ENCODE measurements around the gene NOS1AP.

Gene NOS1AP

DNA sequence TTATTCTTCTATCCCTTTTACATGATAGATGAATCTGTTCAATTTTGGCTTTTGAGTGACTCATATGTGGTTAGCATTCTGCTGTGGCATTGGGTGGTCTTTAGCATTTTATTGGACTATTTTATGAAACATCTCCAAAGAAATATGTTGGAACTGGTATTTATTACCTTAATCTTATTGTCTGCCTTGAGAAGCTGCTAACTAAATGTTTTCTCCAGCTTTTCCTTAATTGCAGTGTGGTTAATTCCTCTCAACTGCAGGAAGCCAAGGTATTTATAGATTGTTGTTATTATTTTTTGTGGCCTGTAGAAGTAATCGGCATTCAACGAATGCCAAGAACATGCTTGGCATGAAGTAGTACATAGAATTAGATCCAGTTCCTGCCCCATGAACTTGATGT, 64.1 kb downstream of the NOS1AP start:
- no peak for TF ChIP-seq CTCF (conservative IDR thresholded peaks at IDR 0.05; ENCODE audit: low read depth, low read length)
- no peak for DNase-seq (ENCODE audit: low read depth)
- H3K4me3 ChIP-seq (ENCODE audit: low read depth, low read length): no peak overlapping the region

GRCh38 chr1:162134646-162135045, 65.2 kb downstream of the NOS1AP start:
- no peak overlapping the region for H3K4me3 ChIP-seq (ENCODE audit: low read depth, low read length)
- TF ChIP-seq CTCF (conservative IDR thresholded peaks at IDR 0.05; ENCODE audit: low read depth, low read length): no peak
- no peak for DNase-seq (ENCODE audit: low read depth)

DNA sequence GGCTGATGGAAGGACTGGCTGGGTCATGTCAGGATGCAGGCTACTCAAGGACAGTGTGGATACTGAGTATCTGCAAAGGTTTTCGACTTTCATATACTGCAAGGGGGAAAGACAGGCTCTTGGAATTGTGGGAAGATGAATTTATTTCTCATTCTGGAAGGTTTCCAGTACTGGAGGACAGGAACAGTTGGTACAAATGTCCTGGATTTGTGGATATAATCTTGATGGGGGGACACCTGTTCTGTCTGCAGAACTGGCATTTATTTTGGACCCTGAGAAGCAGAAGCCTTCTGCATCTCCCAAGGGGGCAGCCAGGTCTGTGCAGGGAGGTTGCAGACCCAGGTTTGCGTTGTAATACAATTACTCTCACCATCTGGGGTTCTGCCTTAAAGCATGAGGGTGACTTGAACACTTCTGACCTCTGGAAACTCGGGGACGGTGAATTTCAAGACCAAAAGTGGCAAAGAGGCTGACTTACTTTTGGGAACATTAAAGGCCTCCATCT, 65.8 kb downstream of the NOS1AP start:
- no peak overlapping the region for H3K4me3 ChIP-seq (ENCODE audit: low read depth, low read length)
- DNase-seq (ENCODE audit: low read depth): no peak
- no peak for TF ChIP-seq CTCF (conservative IDR thresholded peaks at IDR 0.05; ENCODE audit: low read depth, low read length)

DNA sequence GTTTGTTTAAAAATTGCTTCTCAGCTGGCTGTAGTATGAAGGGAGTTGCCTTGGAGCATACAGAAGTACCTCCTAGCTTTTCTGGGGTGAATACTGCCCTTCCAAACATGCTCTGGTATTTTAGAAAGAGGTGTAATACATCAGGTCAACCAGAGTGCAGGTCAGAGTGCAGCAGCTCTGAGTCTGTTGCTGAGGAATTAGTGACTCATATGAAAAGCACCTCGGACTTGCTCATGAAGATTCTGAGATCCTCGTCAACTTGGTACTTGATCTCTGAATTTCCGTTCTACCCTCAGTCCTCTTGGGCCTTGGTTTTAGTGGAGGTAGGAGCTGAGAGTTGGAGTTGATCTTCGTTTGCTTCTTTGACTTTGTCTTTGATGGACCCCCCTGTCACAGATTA, 67.3 kb downstream of the NOS1AP start:
- DNase-seq (ENCODE audit: low read depth): peak; percentile 94
- TF ChIP-seq CTCF (conservative IDR thresholded peaks at IDR 0.05; ENCODE audit: low read depth, low read length): no peak
- H3K4me3 ChIP-seq (ENCODE audit: low read depth, low read length): no peak overlapping the region

DNA sequence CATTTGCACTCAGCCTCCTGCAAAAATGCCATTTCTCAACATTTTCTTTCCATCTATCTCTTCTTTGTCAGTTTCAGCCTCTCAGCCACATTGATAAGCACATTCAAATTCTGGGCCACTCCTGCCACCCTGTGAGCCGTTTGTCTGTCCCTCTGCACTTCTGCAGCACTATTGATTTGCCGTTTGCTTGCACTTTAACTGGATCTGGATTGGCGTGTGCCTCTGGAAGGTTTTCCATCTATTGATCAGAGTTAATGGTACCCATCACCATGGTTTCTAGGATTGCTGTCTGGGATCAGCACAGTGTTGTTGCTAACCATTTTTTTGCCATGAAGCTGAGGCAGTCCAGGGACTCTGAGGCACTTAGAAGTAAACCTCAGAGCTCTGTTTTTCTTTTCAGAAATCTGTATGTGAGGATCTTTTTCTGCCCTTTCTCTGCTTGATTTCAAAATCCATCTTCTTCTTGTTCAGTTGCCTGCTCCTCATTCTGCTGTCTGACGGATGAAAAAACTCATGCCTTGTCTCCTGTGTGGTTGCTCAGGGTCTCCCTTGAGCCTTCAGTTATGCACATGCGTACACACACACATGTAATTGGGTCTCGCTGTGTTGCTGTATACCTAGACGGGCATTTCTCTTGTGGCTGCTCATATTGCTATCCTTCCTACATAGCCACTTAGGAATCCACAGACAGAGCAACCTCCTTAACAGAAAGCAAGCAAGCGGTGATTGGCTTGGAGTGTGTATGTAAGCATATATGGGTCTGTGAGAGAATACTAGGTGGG, 67.9 kb downstream of the NOS1AP start:
- TF ChIP-seq CTCF (conservative IDR thresholded peaks at IDR 0.05; ENCODE audit: low read depth, low read length): no peak
- no peak for DNase-seq (ENCODE audit: low read depth)
- H3K4me3 ChIP-seq (ENCODE audit: low read depth, low read length): no peak overlapping the region

- DNase-seq (ENCODE audit: low read depth): no peak
- no peak overlapping the region for H3K4me3 ChIP-seq (ENCODE audit: low read depth, low read length)
- TF ChIP-seq CTCF (conservative IDR thresholded peaks at IDR 0.05; ENCODE audit: low read depth, low read length): no peak
Measured at GRCh38 chr1:162138112-162138511, 68.6 kb downstream of the NOS1AP start.

Data from choroid plexus epithelial cell (primary cell).